OCI-LY7 (cell line): ENCODE data around the gene DDA1. TPM values are rescaled to one million over a fixed set of nuclear protein-coding genes. Genes with fewer than 3 reads are reported as not detected.

Source experiments
- BruUV-seq: library from RNA; stranded (reverse); fragments of 400-500 nt; replicated peaks from 2 replicates; lab custom pipeline; 2021; lab: Mats Ljungman, UMichigan
- CTCF ChIA-PET: fragments of 300-600 bp; sonication (Branson Sonifier 250); formaldehyde crosslinking; loops from one replicate; lab custom pipeline; 2022; ENCODE audit warnings: antibody characterized with exemption; ENCODE audit not compliant: unreplicated experiment; lab: Charles Lee
- POLR2A ChIA-PET: fragments of 300-600 bp; sonication (Branson Sonifier 250); formaldehyde crosslinking; loops from one replicate; lab custom pipeline; 2022; ENCODE audit warnings: antibody characterized with exemption; lab: Charles Lee
- DNase-seq: peaks from one replicate; pipeline ENCODE4 v3.0.0-alpha.2; 2015; ENCODE audit warnings: low spot score
- H2AFZ ChIP-seq: fragments of 200-600 bp; sonication (generic), shearing (Covaris generic); 2 replicates; pipeline ENCODE4 v1.6.1; 2014; ENCODE audit warnings: mild to moderate bottlenecking, antibody characterized with exemption, low read length, moderate library complexity
- H3K27ac ChIP-seq: fragments of 200-600 bp; sonication (generic); 2 replicates; pipeline ENCODE4 v1.5.1; 2014; ENCODE audit warnings: mixed run types, low read depth, mild to moderate bottlenecking, moderate library complexity, low read length, inconsistent platforms; ENCODE audit not compliant: poor library complexity, severe bottlenecking
- H3K36me3 ChIP-seq: fragments of 200-600 bp; sonication (generic); 2 replicates; pipeline ENCODE4 v1.6.1; 2014; ENCODE audit warnings: mild to moderate bottlenecking, antibody characterized with exemption, low read length, moderate library complexity, mixed read lengths; ENCODE audit not compliant: insufficient read depth
- H3K4me1 ChIP-seq: fragments of 200-600 bp; sonication (generic); 2 replicates; pipeline ENCODE4 v1.5.1; 2014; ENCODE audit warnings: mild to moderate bottlenecking, low read length; ENCODE audit not compliant: insufficient read depth, poor library complexity, severe bottlenecking
- H3K4me2 ChIP-seq: fragments of 200-600 bp; sonication (generic); 2 replicates; pipeline ENCODE4 v1.6.1; 2014; ENCODE audit warnings: mild to moderate bottlenecking, low read length
- H3K4me3 ChIP-seq: fragments of 200-600 bp; sonication (generic); 2 replicates; pipeline ENCODE4 v1.5.1; 2014; ENCODE audit warnings: mild to moderate bottlenecking, low read depth, low read length; ENCODE audit not compliant: poor library complexity, severe bottlenecking
- H3K79me2 ChIP-seq: fragments of 200-600 bp; sonication (generic); 2 replicates; pipeline ENCODE4 v1.6.1; 2016; ENCODE audit warnings: low read depth, mild to moderate bottlenecking, low read length, moderate library complexity, mixed read lengths; ENCODE audit not compliant: insufficient read depth
- H3K9me2 ChIP-seq: fragments of 200-600 bp; sonication (generic); 2 replicates; pipeline ENCODE4 v1.6.1; 2016; ENCODE audit warnings: mild to moderate bottlenecking, low read length, mixed read lengths; ENCODE audit not compliant: insufficient read depth
- H3K9me3 ChIP-seq: fragments of 200-600 bp; sonication (generic); 2 replicates; pipeline ENCODE4 v1.6.1; 2014; ENCODE audit warnings: mild to moderate bottlenecking, mixed run types, low read length, mixed read lengths
- H4K20me1 ChIP-seq: fragments of 200-600 bp; sonication (generic); 2 replicates; pipeline ENCODE4 v1.6.1; 2014; ENCODE audit warnings: mild to moderate bottlenecking, antibody characterized with exemption, low read length, moderate library complexity, mixed read lengths; ENCODE audit not compliant: insufficient read depth
- CTCF ChIP-seq: fragments of 200-600 bp; sonication (generic); conservative IDR thresholded peaks from 2 replicates; pipeline ENCODE4 v1.5.1; 2014; ENCODE audit warnings: mild to moderate bottlenecking, antibody characterized with exemption, low read length, moderate library complexity, mixed read lengths
- EZH2phosphoT487 ChIP-seq: fragments of 200-600 bp; sonication (generic); IDR thresholded peaks from 2 replicates; pipeline ENCODE4 v1.6.1; 2018; ENCODE audit warnings: low read depth, borderline replicate concordance, mild to moderate bottlenecking, mixed run types, antibody characterized with exemption, low read length, moderate library complexity, mixed read lengths
- intact Hi-C: fragments of 100-400 bp; cut with micrococcal nuclease; formaldehyde crosslinking; loops from one replicate; pipeline ENCODE4 v1.10.0; 2022; ENCODE audit not compliant: unreplicated experiment
- total RNA-seq, 2 experiments: library from RNA; depleted of rRNA in 1 of 2; stranded (reverse); fragments of >200 nt in 1 of 2; shearing (Covaris generic) in 1 of 2; gene quantifications; 2 replicates each; pipeline ENCODE4 v1.2.3, GENCODE V29; 2014 to 2022

The DDA1 gene
- total RNA-seq, 2 experiments from 2014 or later, result 36.6 to 48.8 TPM

GRCh38 chr19:17338433-17339078 lies 29.2 kb downstream of the DDA1 start:
- intact Hi-C loops, result no loop called here
- ChIA-PET POLR2A (interaction anchor here (0.6 to 1.2 kb wide), 3 partner anchors 19 to 81 kb away, joined by 3 read pairs; partner anchors contain the start of gene MVB12A), CTCF (no interaction called here)
- no TSS peak for BruUV-seq
- Histone ChIP-seq H3K36me3 (peaks cover 39% of the 10 kb centered on the region), H3K27ac (peak overlapping the region; percentile 88), H2AFZ (no peak overlapping the region; the same call in 1 of the 2 replicates), H3K9me3 (no peaks in the 10 kb centered on the region), H3K4me1 (peaks cover 32% of the 10 kb centered on the region), H3K79me2 (peaks cover 12% of the 10 kb centered on the region; the same call in 1 of the 2 replicates), H3K4me3 (peak overlapping the region; percentile 83), H3K4me2 (peak overlapping the region; percentile 71), H4K20me1 (peaks cover 7% of the 10 kb centered on the region; the same call in 1 of the 2 replicates), H3K9me2 (no peaks in the 10 kb centered on the region)
- TF ChIP-seq EZH2phosphoT487 (no peak), CTCF (no peak)
- no peak for DNase-seq

- H3K9me3 ChIP-seq, result no peaks in the 10 kb centered on the region
- H3K79me2 ChIP-seq, result peaks cover 12% of the 10 kb centered on the region; the same call in 1 of the 2 replicates
- POLR2A ChIA-PET, result interaction anchor here (0.6 to 1.2 kb wide), 3 partner anchors 12 to 80 kb away, joined by 3 read pairs; partner anchors contain the start of gene MVB12A
- H3K4me2 ChIP-seq, result peak overlapping the region; percentile 71
- H3K4me1 ChIP-seq, result peaks cover 26% of the 10 kb centered on the region
- peak overlapping the region; percentile 83 for H3K4me3 ChIP-seq
- no peak for TF ChIP-seq CTCF
- TF ChIP-seq EZH2phosphoT487, result no peak
- H3K9me2 ChIP-seq, result no peaks in the 10 kb centered on the region
- intact Hi-C loops, result no loop called here
- H2AFZ ChIP-seq, result no peak overlapping the region
- CTCF ChIA-PET, result no interaction called here
- peak; percentile 71 for DNase-seq
- BruUV-seq, result no TSS peak
- H4K20me1 ChIP-seq, result peaks cover 7% of the 10 kb centered on the region; the same call in 1 of the 2 replicates
- H3K36me3 ChIP-seq, result peaks cover 44% of the 10 kb centered on the region
- no peak overlapping the region for H3K27ac ChIP-seq
Observed at GRCh38 chr19:17339088-17339741, 29.9 kb downstream of the DDA1 start.
